GM12878 (cell line): ENCODE results near the gene GKN2. TPM values are rescaled to one million over a fixed set of nuclear protein-coding genes. Genes with fewer than 3 reads are reported as not detected.

Experiments
- ATAC-seq: fragments of 200-7000 bp; cut with Tn5 transposase; 3 replicates; pipeline ENCODE4 v1.9.1; 2020; ENCODE audit warnings: mild to moderate bottlenecking, moderate library complexity
- BruUV-seq: library from RNA; stranded (reverse); fragments of 400-500 nt; replicated peaks from 2 replicates; lab custom pipeline; 2021; lab: Mats Ljungman, UMichigan
- CTCF ChIA-PET: fragments of 300-600 bp; sonication (Branson Sonifier 250); formaldehyde crosslinking; extraction: SDS; loops from one replicate; lab custom pipeline; 2021; ENCODE audit warnings: inconsistent platforms; lab: Yijun Ruan, JAX
- POLR2A ChIA-PET: fragments of 350-600 bp; formaldehyde crosslinking; extraction: SDS; loops from one replicate; lab custom pipeline; 2021; ENCODE audit warnings: inconsistent platforms; lab: Charles Lee
- RAD21 ChIA-PET: fragments of 300-600 bp; sonication (Branson Sonifier 250); formaldehyde crosslinking; loops from one replicate; lab custom pipeline; 2023; ENCODE audit warnings: antibody characterized with exemption; ENCODE audit not compliant: unreplicated experiment; lab: Charles Lee
- SMC1A ChIA-PET: fragments of 300-600 bp; sonication (Branson Sonifier 250); formaldehyde crosslinking; loops from one replicate; lab custom pipeline; 2023; ENCODE audit not compliant: unreplicated experiment, uncharacterized antibody; lab: Charles Lee
- DNase-seq: peaks from one replicate; pipeline ENCODE4 v3.0.0-alpha.2; 2011; ENCODE audit warnings: low read depth, low spot score
- FAIRE-seq: peaks from 3 replicates; lab custom pipeline; 2011; peaks lifted over from hg19 to GRCh38; lab: Jason Lieb, UNC
- H2AFZ ChIP-seq: 2 replicates; pipeline ENCODE4 v1.6.0; 2011; ENCODE audit warnings: low read depth, low read length, control low read depth; ENCODE audit not compliant: control insufficient read depth
- H3K27ac ChIP-seq: 2 replicates; pipeline ENCODE4 v1.5.1; 2011; ENCODE audit warnings: control low read depth; ENCODE audit not compliant: control insufficient read depth, insufficient read depth
- H3K27me3 ChIP-seq, 2 experiments: replicated peaks in 1 of 2; 2 replicates each; pipeline versions ENCODE4 v1.6.0 to v1.6.1; 2011; ENCODE audit warnings: low read length in 1 of 2; ENCODE audit not compliant: control insufficient read depth in 2 of 2, insufficient read depth in 2 of 2
- H3K36me3 ChIP-seq, 2 experiments: 2 replicates each; pipeline ENCODE4 v1.5.1; 2011; ENCODE audit warnings: low read length in 1 of 2; ENCODE audit not compliant: control insufficient read depth in 2 of 2, insufficient read depth in 2 of 2
- H3K4me1 ChIP-seq: 2 replicates; pipeline ENCODE4 v1.6.1; 2011; ENCODE audit warnings: mild to moderate bottlenecking, low read length, moderate library complexity, mixed read lengths; ENCODE audit not compliant: control insufficient read depth, insufficient read depth
- H3K4me2 ChIP-seq: 2 replicates; pipeline ENCODE4 v1.6.0; 2011; ENCODE audit warnings: control low read depth; ENCODE audit not compliant: control insufficient read depth, insufficient read depth
- H3K4me3 ChIP-seq: fragments of 200-600 bp; sonication (generic); 2 replicates; pipeline ENCODE4 v1.5.1; 2016
- H3K79me2 ChIP-seq: 2 replicates; pipeline ENCODE4 v1.6.0; 2011; ENCODE audit warnings: low read length; ENCODE audit not compliant: control insufficient read depth, insufficient read depth
- H3K9ac ChIP-seq: 2 replicates; pipeline ENCODE4 v1.8.0; 2011; ENCODE audit warnings: low read length, control low read depth, mixed read lengths; ENCODE audit not compliant: control insufficient read depth, insufficient read depth
- H3K9me3 ChIP-seq: replicated peaks from 3 replicates; pipeline ENCODE4 v1.5.1; 2011; ENCODE audit warnings: mild to moderate bottlenecking, low read length; ENCODE audit not compliant: control insufficient read depth, insufficient read depth
- H4K20me1 ChIP-seq: 2 replicates; pipeline ENCODE4 v1.6.0; 2011; ENCODE audit not compliant: control insufficient read depth, insufficient read depth
- DPF2 ChIP-seq: fragments of 450-650 bp; IDR thresholded peaks from 2 replicates; pipeline ENCODE4 v1.6.1; 2017; ENCODE audit warnings: mild to moderate bottlenecking
- HDAC6 ChIP-seq: fragments of 200-600 bp; sonication (generic); IDR thresholded peaks from one replicate; pipeline ENCODE4 v1.8.0; 2017; ENCODE audit warnings: antibody characterized with exemption; ENCODE audit not compliant: unreplicated experiment
- RCOR1 ChIP-seq: conservative IDR thresholded peaks from 2 replicates; pipeline ENCODE4 v1.6.1; 2012; ENCODE audit warnings: low read depth, low read length, improper control_type of control experiment
- SIN3A ChIP-seq: IDR thresholded peaks from 2 replicates; pipeline ENCODE4 v1.6.1; 2012; ENCODE audit warnings: low read depth, low read length, improper control_type of control experiment
- SMAD5 ChIP-seq: IDR thresholded peaks from 2 replicates; pipeline ENCODE4 v1.6.1; 2016; ENCODE audit warnings: antibody characterized with exemption, low read depth
- ZNF592 ChIP-seq: fragments of 450-650 bp; IDR thresholded peaks from 2 replicates; pipeline ENCODE4 v1.6.1; 2017; ENCODE audit warnings: mild to moderate bottlenecking, moderate library complexity
- WGBS: methylation state at CpG from one replicate; pipeline ENCODE4 v1.1.6; 2016; ENCODE audit warnings: low lambda C conversion rate; ENCODE audit not compliant: insufficient replicate concordance, insufficient coverage; ENCODE audit errors: missing lambda C conversion rate; 5-methylcytosine and 5-hydroxymethylcytosine counted together
- in situ Hi-C: fragments of 300-500 bp; cut with MboI; formaldehyde crosslinking; loops from 9 replicates; pipeline ENCODE4 v1.14.3; 2018; ENCODE audit warnings: mixed read lengths
- intact Hi-C: fragments of 100-400 bp; cut with micrococcal nuclease; formaldehyde crosslinking; loops from one replicate; pipeline ENCODE4 v1.14.2; 2022; ENCODE audit not compliant: unreplicated experiment
- polyA plus RNA-seq, 11 experiments: library from polyadenylated mRNA; depleted of rRNA in 4 of 11; unstranded in 6 of 11; stranded (reverse) in 5 of 11; fragments of >200 nt; fragmentation: Nextera tagmentation in 4 of 11; fragmentation: Illumina TruSeq in 1 of 11; extraction: Ambion mirVana in 4 of 11; extraction: Trizol in 1 of 11; gene quantifications; 1 replicate in 1 of 11; 2 replicates in 10 of 11; pipeline versions ENCODE4 v1.2.1 to v1.2.3, GENCODE V29; 2011 to 2016; ENCODE audit warnings: inconsistent platforms in 2 of 11, missing spikeins in 2 of 11, low read depth in 1 of 11
- total RNA-seq, 4 experiments: library from RNA; depleted of rRNA in 3 of 4; stranded (reverse); fragments of >200 nt in 3 of 4; fragmentation: Illumina TruSeq in 1 of 4; extraction: Trizol in 1 of 4; gene quantifications; 2 replicates each; pipeline versions ENCODE4 v1.2.1 to v1.2.3, GENCODE V29; 2013 to 2021

Gene GKN2
- total and polyA plus RNA-seq, 10 of the 15 experiments (the other 5 are each of a cell fraction or from before 2014, with no cell fraction given) = not detected

GRCh38 chr2:68980956-68981355 lies 28.3 kb upstream of the GKN2 start (continued):
- TF ChIP-seq SMAD5 = no peak
- TF ChIP-seq DPF2 = no peak
- TF ChIP-seq SIN3A = no peak

- no TSS peak for BruUV-seq
- POLR2A ChIA-PET = no interaction called here
- FAIRE-seq (no peak), DNase-seq (no peak), ATAC-seq (no peak)
- no peaks in the 10 kb centered on the region for H3K4me1 ChIP-seq
- no peak overlapping the region for H3K9ac ChIP-seq
- H2AFZ ChIP-seq = no peak overlapping the region
- no peak overlapping the region for H3K4me2 ChIP-seq
- CTCF ChIA-PET = interaction anchor here (0.7 kb wide), 1 partner anchor 232 kb away, joined by 4 read pairs; no protein-coding TSS in a partner anchor
- no peaks in the 10 kb centered on the region for H4K20me1 ChIP-seq
- 19% methylated on average over 3 of the region's 3 CpGs for WGBS
- in situ Hi-C loops = no loop called here
- intact Hi-C loops = no loop called here
- no peak overlapping the region for H3K4me3 ChIP-seq
- no peaks in the 10 kb centered on the region for H3K79me2 ChIP-seq
- no peaks in the 10 kb centered on the region for H3K36me3 ChIP-seq
- peaks cover 0 to 5% of the 10 kb centered on the region in 2 experiments; a peak in 1 of 4 replicates for H3K27me3 ChIP-seq
- SMC1A ChIA-PET = no interaction called here
- no peaks in the 10 kb centered on the region for H3K9me3 ChIP-seq
- H3K27ac ChIP-seq = no peak overlapping the region
- RAD21 ChIA-PET = no interaction called here
- TF ChIP-seq RCOR1 (no peak), ZNF592 (no peak), HDAC6 (no peak)
- TF ChIP-seq, all 136 proteins: peak for 0
Observed at GRCh38 chr2:68978098-68978497, 25.4 kb upstream of the GKN2 start.
